ENCODE results near the gene BLOC1S5. TPM values are rescaled to one million over a fixed set of nuclear protein-coding genes. Genes with fewer than 3 reads are reported as not detected.

The BLOC1S5 gene
- polyA plus RNA-seq, 2 donors, result 3.9 to 4.5 TPM

- Histone ChIP-seq H3K27me3 (ENCODE audit: control insufficient read depth in 1 of 2, insufficient read depth in 2 of 2, low read length in 2 of 2) (no peaks in the 10 kb centered on the region), H3K36me3 (ENCODE audit: control insufficient read depth in 2 of 2, insufficient read depth in 2 of 2, low read length in 1 of 2) (no peaks in the 10 kb centered on the region), H3K27ac (ENCODE audit: low read depth in 2 of 2, low read length in 1 of 2) (no peak overlapping the region), H3K9me3 (ENCODE audit: control insufficient read depth in 2 of 2, insufficient read depth in 1 of 2, low read depth in 1 of 2, low read length in 1 of 2) (no peaks in the 10 kb centered on the region), H3K4me3 (ENCODE audit: low read depth in 1 of 2, low read length in 2 of 2) (no peak overlapping the region), H3K4me1 (ENCODE audit: control insufficient read depth in 2 of 2, insufficient read depth in 2 of 2, low read length in 1 of 2) (no peaks in the 10 kb centered on the region)
- WGBS, 2 donors, result 93 to 96% methylated on average over 1 of the region's 1 CpG
Measured at GRCh38 chr6:8006208-8006607, 58.0 kb downstream of the BLOC1S5 start.

GRCh38 chr6:8005136-8005535 lies 59.1 kb downstream of the BLOC1S5 start:
- H3K4me1 ChIP-seq (ENCODE audit: control insufficient read depth in 2 of 2, insufficient read depth in 2 of 2, low read length in 1 of 2), result no peaks in the 10 kb centered on the region
- WGBS, 2 donors, result 64 to 66% methylated on average over 4 of the region's 4 CpGs
- no peaks in the 10 kb centered on the region for H3K36me3 ChIP-seq (ENCODE audit: control insufficient read depth in 2 of 2, insufficient read depth in 2 of 2, low read length in 1 of 2)
- no peaks in the 10 kb centered on the region for H3K27me3 ChIP-seq (ENCODE audit: control insufficient read depth in 1 of 2, insufficient read depth in 2 of 2, low read length in 2 of 2)
- no peak overlapping the region for H3K27ac ChIP-seq (ENCODE audit: low read depth in 2 of 2, low read length in 1 of 2)
- H3K4me3 ChIP-seq (ENCODE audit: low read depth in 1 of 2, low read length in 2 of 2), result no peak overlapping the region
- no peaks in the 10 kb centered on the region for H3K9me3 ChIP-seq (ENCODE audit: control insufficient read depth in 2 of 2, insufficient read depth in 1 of 2, low read depth in 1 of 2, low read length in 1 of 2)

- no peaks in the 10 kb centered on the region for H3K27me3 ChIP-seq (ENCODE audit: control insufficient read depth in 1 of 2, insufficient read depth in 2 of 2, low read length in 2 of 2)
- H3K27ac ChIP-seq (ENCODE audit: low read depth in 2 of 2, low read length in 1 of 2), result no peak overlapping the region
- no peak overlapping the region for H3K4me3 ChIP-seq (ENCODE audit: low read depth in 1 of 2, low read length in 2 of 2)
- WGBS, 2 donors, result 76 to 95% methylated on average over 1 of the region's 1 CpG
- no peaks in the 10 kb centered on the region for H3K9me3 ChIP-seq (ENCODE audit: control insufficient read depth in 2 of 2, insufficient read depth in 1 of 2, low read depth in 1 of 2, low read length in 1 of 2)
- H3K36me3 ChIP-seq (ENCODE audit: control insufficient read depth in 2 of 2, insufficient read depth in 2 of 2, low read length in 1 of 2), result no peaks in the 10 kb centered on the region
- no peaks in the 10 kb centered on the region for H3K4me1 ChIP-seq (ENCODE audit: control insufficient read depth in 2 of 2, insufficient read depth in 2 of 2, low read length in 1 of 2)
Measured at GRCh38 chr6:8000636-8001035, 63.6 kb downstream of the BLOC1S5 start.

GRCh38 chr6:8000188-8000596 lies 64.0 kb downstream of the BLOC1S5 start:
- Histone ChIP-seq H3K36me3 (ENCODE audit: control insufficient read depth in 2 of 2, insufficient read depth in 2 of 2, low read length in 1 of 2) (no peaks in the 10 kb centered on the region), H3K4me3 (ENCODE audit: low read depth in 1 of 2, low read length in 2 of 2) (no peak overlapping the region), H3K27ac (ENCODE audit: low read depth in 2 of 2, low read length in 1 of 2) (no peak overlapping the region), H3K27me3 (ENCODE audit: control insufficient read depth in 1 of 2, insufficient read depth in 2 of 2, low read length in 2 of 2) (no peaks in the 10 kb centered on the region), H3K9me3 (ENCODE audit: control insufficient read depth in 2 of 2, insufficient read depth in 1 of 2, low read depth in 1 of 2, low read length in 1 of 2) (no peaks in the 10 kb centered on the region), H3K4me1 (ENCODE audit: control insufficient read depth in 2 of 2, insufficient read depth in 2 of 2, low read length in 1 of 2) (no peaks in the 10 kb centered on the region)
- 81 to 82% methylated on average over 4 of the region's 4 CpGs for WGBS, 2 donors

- Histone ChIP-seq H3K27ac (ENCODE audit: low read depth in 2 of 2, low read length in 1 of 2) (no peak overlapping the region), H3K4me3 (ENCODE audit: low read depth in 1 of 2, low read length in 2 of 2) (no peak overlapping the region), H3K9me3 (ENCODE audit: control insufficient read depth in 2 of 2, insufficient read depth in 1 of 2, low read depth in 1 of 2, low read length in 1 of 2) (no peaks in the 10 kb centered on the region), H3K27me3 (ENCODE audit: control insufficient read depth in 1 of 2, insufficient read depth in 2 of 2, low read length in 2 of 2) (no peaks in the 10 kb centered on the region), H3K4me1 (ENCODE audit: control insufficient read depth in 2 of 2, insufficient read depth in 2 of 2, low read length in 1 of 2) (no peaks in the 10 kb centered on the region), H3K36me3 (ENCODE audit: control insufficient read depth in 2 of 2, insufficient read depth in 2 of 2, low read length in 1 of 2) (no peaks in the 10 kb centered on the region)
- WGBS, 2 donors, result 77 to 81% methylated on average over 3 of the region's 3 CpGs
Measured at GRCh38 chr6:7999201-7999600, 65.0 kb downstream of the BLOC1S5 start.

GRCh38 chr6:7998103-7998725 lies 66.0 kb downstream of the BLOC1S5 start:
- H3K36me3 ChIP-seq (ENCODE audit: control insufficient read depth in 2 of 2, insufficient read depth in 2 of 2, low read length in 1 of 2), result no peaks in the 10 kb centered on the region
- no peak overlapping the region for H3K4me3 ChIP-seq (ENCODE audit: low read depth in 1 of 2, low read length in 2 of 2)
- no peak overlapping the region for H3K27ac ChIP-seq (ENCODE audit: low read depth in 2 of 2, low read length in 1 of 2)
- no peaks in the 10 kb centered on the region for H3K27me3 ChIP-seq (ENCODE audit: control insufficient read depth in 1 of 2, insufficient read depth in 2 of 2, low read length in 2 of 2)
- no peaks in the 10 kb centered on the region for H3K4me1 ChIP-seq (ENCODE audit: control insufficient read depth in 2 of 2, insufficient read depth in 2 of 2, low read length in 1 of 2)
- WGBS, 2 donors, result 70 to 79% methylated on average over 7 of the region's 7 CpGs
- no peaks in the 10 kb centered on the region for H3K9me3 ChIP-seq (ENCODE audit: control insufficient read depth in 2 of 2, insufficient read depth in 1 of 2, low read depth in 1 of 2, low read length in 1 of 2)

GRCh38 chr6:7997286-7997685 lies 66.9 kb downstream of the BLOC1S5 start:
- Histone ChIP-seq H3K27ac (ENCODE audit: low read depth in 2 of 2, low read length in 1 of 2) (no peak overlapping the region), H3K9me3 (ENCODE audit: control insufficient read depth in 2 of 2, insufficient read depth in 1 of 2, low read depth in 1 of 2, low read length in 1 of 2) (no peaks in the 10 kb centered on the region), H3K36me3 (ENCODE audit: control insufficient read depth in 2 of 2, insufficient read depth in 2 of 2, low read length in 1 of 2) (no peaks in the 10 kb centered on the region), H3K27me3 (ENCODE audit: control insufficient read depth in 1 of 2, insufficient read depth in 2 of 2, low read length in 2 of 2) (no peaks in the 10 kb centered on the region), H3K4me3 (ENCODE audit: low read depth in 1 of 2, low read length in 2 of 2) (no peak overlapping the region), H3K4me1 (ENCODE audit: control insufficient read depth in 2 of 2, insufficient read depth in 2 of 2, low read length in 1 of 2) (no peaks in the 10 kb centered on the region)
- 69 to 75% methylated on average over 3 of the region's 3 CpGs for WGBS, 2 donors

GRCh38 chr6:7996538-7997111 lies 67.6 kb downstream of the BLOC1S5 start:
- H3K27ac ChIP-seq (ENCODE audit: low read depth in 2 of 2, low read length in 1 of 2), result no peak overlapping the region
- WGBS, 2 donors, result 44 to 51% methylated on average over 10 of the region's 10 CpGs
- H3K4me1 ChIP-seq (ENCODE audit: control insufficient read depth in 2 of 2, insufficient read depth in 2 of 2, low read length in 1 of 2), result no peaks in the 10 kb centered on the region
- H3K9me3 ChIP-seq (ENCODE audit: control insufficient read depth in 2 of 2, insufficient read depth in 1 of 2, low read depth in 1 of 2, low read length in 1 of 2), result no peaks in the 10 kb centered on the region
- no peaks in the 10 kb centered on the region for H3K36me3 ChIP-seq (ENCODE audit: control insufficient read depth in 2 of 2, insufficient read depth in 2 of 2, low read length in 1 of 2)
- no peak overlapping the region for H3K4me3 ChIP-seq (ENCODE audit: low read depth in 1 of 2, low read length in 2 of 2)
- no peaks in the 10 kb centered on the region for H3K27me3 ChIP-seq (ENCODE audit: control insufficient read depth in 1 of 2, insufficient read depth in 2 of 2, low read length in 2 of 2)

GRCh38 chr6:7993952-7994351 lies 70.2 kb downstream of the BLOC1S5 start:
- Histone ChIP-seq H3K36me3 (ENCODE audit: control insufficient read depth in 2 of 2, insufficient read depth in 2 of 2, low read length in 1 of 2) (no peaks in the 10 kb centered on the region), H3K4me3 (ENCODE audit: low read depth in 1 of 2, low read length in 2 of 2) (no peak overlapping the region), H3K9me3 (ENCODE audit: control insufficient read depth in 2 of 2, insufficient read depth in 1 of 2, low read depth in 1 of 2, low read length in 1 of 2) (no peaks in the 10 kb centered on the region), H3K27me3 (ENCODE audit: control insufficient read depth in 1 of 2, insufficient read depth in 2 of 2, low read length in 2 of 2) (no peaks in the 10 kb centered on the region), H3K4me1 (ENCODE audit: control insufficient read depth in 2 of 2, insufficient read depth in 2 of 2, low read length in 1 of 2) (no peaks in the 10 kb centered on the region), H3K27ac (ENCODE audit: low read depth in 2 of 2, low read length in 1 of 2) (no peak overlapping the region)
- 80 to 84% methylated on average over 8 of the region's 8 CpGs for WGBS, 2 donors

GRCh38 chr6:7993399-7993798 lies 70.8 kb downstream of the BLOC1S5 start:
- no peaks in the 10 kb centered on the region for H3K9me3 ChIP-seq (ENCODE audit: control insufficient read depth in 2 of 2, insufficient read depth in 1 of 2, low read depth in 1 of 2, low read length in 1 of 2)
- H3K27me3 ChIP-seq (ENCODE audit: control insufficient read depth in 1 of 2, insufficient read depth in 2 of 2, low read length in 2 of 2), result no peaks in the 10 kb centered on the region
- H3K4me1 ChIP-seq (ENCODE audit: control insufficient read depth in 2 of 2, insufficient read depth in 2 of 2, low read length in 1 of 2), result no peaks in the 10 kb centered on the region
- H3K4me3 ChIP-seq (ENCODE audit: low read depth in 1 of 2, low read length in 2 of 2), result no peak overlapping the region
- no peak overlapping the region for H3K27ac ChIP-seq (ENCODE audit: low read depth in 2 of 2, low read length in 1 of 2)
- H3K36me3 ChIP-seq (ENCODE audit: control insufficient read depth in 2 of 2, insufficient read depth in 2 of 2, low read length in 1 of 2), result no peaks in the 10 kb centered on the region

All from esophagus (tissue), 2 donors.